ENCODE data around the gene CAMK4.

CAMK4 gene

DNA sequence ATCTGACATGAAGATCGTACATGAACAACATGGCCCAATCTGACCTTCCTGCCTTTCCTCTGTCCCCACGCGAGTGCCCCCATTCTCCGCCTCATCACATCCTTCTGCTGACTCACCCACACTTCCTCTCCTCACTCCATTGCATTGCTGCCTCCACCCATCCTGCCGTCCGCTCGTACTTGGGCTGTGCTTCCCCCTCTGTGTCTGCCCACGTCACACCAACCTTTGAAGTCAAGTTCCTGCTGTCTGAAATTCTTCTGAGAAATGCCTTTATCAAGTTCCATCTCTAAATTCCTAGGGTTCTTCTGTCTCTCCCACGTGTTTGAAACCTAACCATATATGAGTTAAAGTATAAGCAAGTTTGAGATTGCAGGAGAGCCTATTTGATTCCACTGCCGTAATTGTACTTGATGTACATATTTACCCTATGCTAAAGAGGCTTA, 306.1 kb downstream of the CAMK4 start:
- Histone ChIP-seq H3K9me2 (replicated peaks; ENCODE audit: control insufficient read depth, low read length) (no peaks in the 10 kb centered on the region), H3K36me3 (ENCODE audit: control insufficient read depth, low read length) (no peaks in the 10 kb centered on the region), H4K20me1 (ENCODE audit: control insufficient read depth, insufficient read depth, low read depth, low read length) (no peaks in the 10 kb centered on the region), H3F3A (ENCODE audit: control insufficient read depth, insufficient read depth) (0 out of 2 replicates have a peak, but pooled peaks cover 8% of the 10 kb centered on the region), H3K27me3 (ENCODE audit: control insufficient read depth, low read length) (no peaks in the 10 kb centered on the region), H3K4me2 (ENCODE audit: low read length) (peak overlapping the region; percentile 66), H3K79me2 (ENCODE audit: control insufficient read depth, low read length) (no peaks in the 10 kb centered on the region), H3K9me3 (ENCODE audit: control insufficient read depth, insufficient read depth, low read length) (no peaks in the 10 kb centered on the region), H3K27ac (ENCODE audit: low read depth, low read length) (peak overlapping the region; percentile 42), H3K4me1 (ENCODE audit: control insufficient read depth, low read length) (peaks cover 20% of the 10 kb centered on the region), H3K4me3 (ENCODE audit: low read length) (peak overlapping the region; percentile 33)
- no peak for TF ChIP-seq EZH2phosphoT487 (IDR thresholded peaks at IDR 0.05; ENCODE audit: borderline replicate concordance, low read length)
- TF ChIP-seq CTCF (IDR thresholded peaks at IDR 0.05; ENCODE audit: low read depth, low read length, poor library complexity, severe bottlenecking): no peak

DNA sequence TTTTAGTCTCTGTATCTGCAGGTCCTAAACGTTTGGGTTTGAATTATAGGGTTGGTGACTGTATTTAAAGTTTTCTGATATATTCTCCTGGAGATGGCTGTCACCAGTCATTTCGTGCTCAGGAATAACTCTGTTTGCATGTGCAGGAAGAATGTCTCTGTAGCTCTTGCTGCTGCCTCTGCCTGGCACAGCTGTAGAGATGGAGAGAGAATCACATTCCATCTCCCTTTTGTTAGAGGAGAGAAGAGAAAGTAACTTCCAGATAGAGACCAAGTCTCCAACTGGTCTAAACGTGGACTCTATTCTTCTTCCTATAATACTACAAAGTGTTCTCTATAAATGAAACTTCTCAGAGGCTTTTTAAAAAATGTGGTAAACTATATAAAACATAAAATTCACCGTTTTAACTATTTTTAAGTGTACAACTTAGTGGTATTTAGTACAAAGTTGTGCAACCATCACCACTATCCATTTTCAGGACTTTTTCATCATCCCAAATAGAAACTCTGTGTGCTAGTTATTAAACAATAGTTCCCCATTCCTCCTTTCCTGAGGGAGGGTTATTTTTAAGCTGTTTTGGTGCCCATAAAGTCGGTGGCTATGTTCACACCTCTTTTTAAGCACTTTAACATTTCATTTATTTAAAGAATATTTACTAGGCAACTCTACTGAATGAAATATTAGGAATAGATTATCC, 308.9 kb downstream of the CAMK4 start:
- H3F3A ChIP-seq (ENCODE audit: control insufficient read depth, insufficient read depth): 0 out of 2 replicates have a peak, but pooled peaks cover 8% of the 10 kb centered on the region
- H3K4me1 ChIP-seq (ENCODE audit: control insufficient read depth, low read length): peaks cover 20% of the 10 kb centered on the region
- no peaks in the 10 kb centered on the region for H4K20me1 ChIP-seq (ENCODE audit: control insufficient read depth, insufficient read depth, low read depth, low read length)
- H3K27me3 ChIP-seq (ENCODE audit: control insufficient read depth, low read length): 0 out of 2 replicates have a peak, but pooled peaks cover 1% of the 10 kb centered on the region
- no peaks in the 10 kb centered on the region for H3K9me2 ChIP-seq (replicated peaks; ENCODE audit: control insufficient read depth, low read length)
- no peak for TF ChIP-seq EZH2phosphoT487 (IDR thresholded peaks at IDR 0.05; ENCODE audit: borderline replicate concordance, low read length)
- TF ChIP-seq CTCF (IDR thresholded peaks at IDR 0.05; ENCODE audit: low read depth, low read length, poor library complexity, severe bottlenecking): no peak
- H3K9me3 ChIP-seq (ENCODE audit: control insufficient read depth, insufficient read depth, low read length): no peaks in the 10 kb centered on the region
- H3K4me3 ChIP-seq (ENCODE audit: low read length): no peak overlapping the region
- H3K4me2 ChIP-seq (ENCODE audit: low read length): no peak overlapping the region
- H3K79me2 ChIP-seq (ENCODE audit: control insufficient read depth, low read length): no peaks in the 10 kb centered on the region
- no peaks in the 10 kb centered on the region for H3K36me3 ChIP-seq (ENCODE audit: control insufficient read depth, low read length)
- no peak overlapping the region for H3K27ac ChIP-seq (ENCODE audit: low read depth, low read length)

- H3F3A ChIP-seq (ENCODE audit: control insufficient read depth, insufficient read depth): 0 out of 2 replicates have a peak, but pooled peaks cover 4% of the 10 kb centered on the region
- H3K27me3 ChIP-seq (ENCODE audit: control insufficient read depth, low read length): 0 out of 2 replicates have a peak, but pooled peaks cover 7% of the 10 kb centered on the region
- no peaks in the 10 kb centered on the region for H3K9me2 ChIP-seq (replicated peaks; ENCODE audit: control insufficient read depth, low read length)
- H4K20me1 ChIP-seq (ENCODE audit: control insufficient read depth, insufficient read depth, low read depth, low read length): no peaks in the 10 kb centered on the region
- H3K79me2 ChIP-seq (ENCODE audit: control insufficient read depth, low read length): no peaks in the 10 kb centered on the region
- H3K4me3 ChIP-seq (ENCODE audit: low read length): no peak overlapping the region
- H3K36me3 ChIP-seq (ENCODE audit: control insufficient read depth, low read length): no peaks in the 10 kb centered on the region
- TF ChIP-seq EZH2phosphoT487 (IDR thresholded peaks at IDR 0.05; ENCODE audit: borderline replicate concordance, low read length) (no peak), CTCF (IDR thresholded peaks at IDR 0.05; ENCODE audit: low read depth, low read length, poor library complexity, severe bottlenecking) (no peak)
- H3K4me1 ChIP-seq (ENCODE audit: control insufficient read depth, low read length): peaks cover 4% of the 10 kb centered on the region; the same call in 1 of the 2 replicates
- H3K27ac ChIP-seq (ENCODE audit: low read depth, low read length): no peak overlapping the region
- no peaks in the 10 kb centered on the region for H3K9me3 ChIP-seq (ENCODE audit: control insufficient read depth, insufficient read depth, low read length)
- no peak overlapping the region for H3K4me2 ChIP-seq (ENCODE audit: low read length)
Observed at GRCh38 chr5:111535879-111536549, 311.8 kb downstream of the CAMK4 start.
